NCI-H1436 treated with DMSO at 0.1 percent for 48 hours (cell line): ENCODE data around the gene CLSTN1.
"Not testable (repeated sequence)": the region's sequence is repeated elsewhere in the genome, so short reads cannot be mapped to it uniquely, and the experiment has no call there.

Source experiments
- DNase-seq: peaks from one replicate; lab custom pipeline; 2025; lab: John Stamatoyannopoulos, UW

Gene CLSTN1

GRCh38 chr1:9714257-9714718 is 109.5 kb downstream of the CLSTN1 start:
- DNase-seq = no peak

GRCh38 chr1:9712767-9713166 is 111.0 kb downstream of the CLSTN1 start:
- not testable (repeated sequence) for DNase-seq

GRCh38 chr1:9711466-9712020 is 112.2 kb downstream of the CLSTN1 start:
- no peak for DNase-seq

- DNase-seq = no peak
Measured at GRCh38 chr1:9710037-9710436, 113.7 kb downstream of the CLSTN1 start.

GRCh38 chr1:9706178-9706577 is 117.6 kb downstream of the CLSTN1 start:
- DNase-seq = no peak

GRCh38 chr1:9705337-9706093 is 118.2 kb downstream of the CLSTN1 start:
- no peak for DNase-seq

GRCh38 chr1:9703681-9704080 is 120.1 kb downstream of the CLSTN1 start:
- no peak for DNase-seq

- no peak for DNase-seq
Measured at GRCh38 chr1:9703165-9703509, 120.6 kb downstream of the CLSTN1 start.

GRCh38 chr1:9701665-9702064 is 122.1 kb downstream of the CLSTN1 start:
- DNase-seq = no peak

GRCh38 chr1:9700340-9700739 is 123.4 kb downstream of the CLSTN1 start:
- DNase-seq = no peak

- no peak for DNase-seq
Measured at GRCh38 chr1:9699361-9699760, 124.4 kb downstream of the CLSTN1 start.

GRCh38 chr1:9696793-9697192 is 127.0 kb downstream of the CLSTN1 start:
- DNase-seq = no peak

- no peak for DNase-seq
Measured at GRCh38 chr1:9691691-9692090, 132.1 kb downstream of the CLSTN1 start.

- no peak for DNase-seq
Measured at GRCh38 chr1:9691108-9691445, 132.7 kb downstream of the CLSTN1 start.

GRCh38 chr1:9690440-9691107 is 133.2 kb downstream of the CLSTN1 start:
- DNase-seq = no peak

- DNase-seq = no peak
Measured at GRCh38 chr1:9689971-9690381, 133.8 kb downstream of the CLSTN1 start.

GRCh38 chr1:9689011-9689706 is 134.6 kb downstream of the CLSTN1 start:
- peak; percentile 53 for DNase-seq

GRCh38 chr1:9688599-9688998 is 135.2 kb downstream of the CLSTN1 start:
- no peak for DNase-seq

- DNase-seq = no peak
Measured at GRCh38 chr1:9687874-9688582, 135.7 kb downstream of the CLSTN1 start.

- DNase-seq = no peak
Measured at GRCh38 chr1:9687120-9687873, 136.5 kb downstream of the CLSTN1 start.

GRCh38 chr1:9684801-9685200 is 139.0 kb downstream of the CLSTN1 start:
- DNase-seq = no peak
